SK-N-MC (cell line): ENCODE results near the gene RABEP2.

Source experiments
- EZH2 ChIP-seq: fragments of 200-600 bp; sonication (generic); IDR thresholded peaks from one replicate; pipeline ENCODE4 v1.6.1; 2017; ENCODE audit warnings: antibody characterized with exemption
- FOXP2 ChIP-seq: optimal IDR thresholded peaks from 2 replicates; pipeline ENCODE3; 2011; ENCODE audit warnings: mild to moderate bottlenecking, moderate library complexity; ENCODE audit not compliant: insufficient read depth; ENCODE audit errors: extremely low read length, control extremely low read depth
- POLR2AphosphoS5 ChIP-seq: IDR thresholded peaks from 2 replicates; pipeline ENCODE4 v1.6.1; 2012; ENCODE audit warnings: mild to moderate bottlenecking, low read depth, low read length, borderline replicate concordance

- TF ChIP-seq POLR2AphosphoS5: no peak
- no peak for TF ChIP-seq EZH2
- no peak for TF ChIP-seq FOXP2
These were observed 5.2 kb upstream of the RABEP2 start for GRCh38 chr16:28930203-28930602.
